IMR-90 (cell line): Measurements from ENCODE around the gene COIL. TPM values are rescaled to one million over a fixed set of nuclear protein-coding genes. Genes with fewer than 3 reads are reported as not detected.

Experiments used
- ATAC-seq: fragments of 200-7000 bp; cut with Tn5 transposase; 2 replicates; pipeline ENCODE4 v1.9.1; 2020; ENCODE audit warnings: low read depth, mild to moderate bottlenecking, moderate library complexity
- BruUV-seq: library from RNA; stranded (reverse); fragments of 400-500 nt; replicated peaks from 2 replicates; lab custom pipeline; 2021; lab: Mats Ljungman, UMichigan
- CTCF ChIA-PET: fragments of 300-600 bp; formaldehyde crosslinking; extraction: SDS; loops from one replicate; lab custom pipeline; 2021; ENCODE audit warnings: antibody characterized with exemption; lab: Yijun Ruan, JAX
- POLR2A ChIA-PET: fragments of 300-600 bp; sonication (Branson Sonifier 250); formaldehyde crosslinking; loops from one replicate; lab custom pipeline; 2022; ENCODE audit warnings: antibody characterized with exemption; ENCODE audit not compliant: unreplicated experiment; lab: Charles Lee
- DNase-seq: peaks from one replicate; pipeline ENCODE4 v3.0.0; 2013
- H2AFZ ChIP-seq: replicated peaks from 2 replicates; pipeline ENCODE3; 2013; ENCODE audit warnings: low read length, mild to moderate bottlenecking; ENCODE audit not compliant: poor library complexity
- H2AK5ac ChIP-seq: 2 replicates; pipeline ENCODE4 v1.6.1; 2013; ENCODE audit warnings: low read depth, low read length, inconsistent platforms
- H2AK9ac ChIP-seq: replicated peaks from 2 replicates; pipeline ENCODE3; 2013; ENCODE audit warnings: mild to moderate bottlenecking, low read depth, low read length, moderate library complexity; ENCODE audit not compliant: poor library complexity
- H2BK120ac ChIP-seq: 2 replicates; pipeline ENCODE4 v1.6.1; 2013; ENCODE audit warnings: low read depth, low read length, inconsistent platforms
- H2BK15ac ChIP-seq: 3 replicates; pipeline ENCODE4 v1.6.1; 2013; ENCODE audit warnings: low read depth, low read length, inconsistent platforms
- H2BK20ac ChIP-seq: 2 replicates; pipeline ENCODE4 v1.6.1; 2013; ENCODE audit warnings: low read depth, mild to moderate bottlenecking, inconsistent platforms, low read length, moderate library complexity
- H2BK5ac ChIP-seq: 2 replicates; pipeline ENCODE4 v1.6.1; 2013; ENCODE audit warnings: mild to moderate bottlenecking, low read depth, low read length, inconsistent platforms; ENCODE audit not compliant: poor library complexity, severe bottlenecking
- H3K14ac ChIP-seq: replicated peaks from 2 replicates; pipeline ENCODE4 v1.6.1; 2013; ENCODE audit warnings: low read depth, low read length, inconsistent platforms
- H3K18ac ChIP-seq: 2 replicates; pipeline ENCODE4 v1.6.1; 2013; ENCODE audit warnings: low read depth, low read length, control low read depth
- H3K23ac ChIP-seq: 2 replicates; pipeline ENCODE4 v1.6.1; 2013; ENCODE audit warnings: low read depth, low read length, inconsistent platforms
- H3K27ac ChIP-seq: 2 replicates; pipeline ENCODE4 v1.5.1; 2013; ENCODE audit warnings: mild to moderate bottlenecking, control low read depth, low read length; ENCODE audit not compliant: insufficient read depth
- H3K27me3 ChIP-seq: 2 replicates; pipeline ENCODE4 v1.6.1; 2013; ENCODE audit warnings: low read length; ENCODE audit not compliant: control insufficient read depth, insufficient read depth
- H3K36me3 ChIP-seq: 2 replicates; pipeline ENCODE4 v1.6.1; 2013; ENCODE audit warnings: low read length, mixed read lengths; ENCODE audit not compliant: control insufficient read depth, insufficient read depth
- H3K4ac ChIP-seq: 2 replicates; pipeline ENCODE4 v1.6.1; 2013; ENCODE audit warnings: low read depth, low read length, inconsistent platforms
- H3K4me1 ChIP-seq: 2 replicates; pipeline ENCODE4 v1.6.1; 2013; ENCODE audit warnings: low read length, mixed read lengths; ENCODE audit not compliant: control insufficient read depth, insufficient read depth
- H3K4me2 ChIP-seq: 2 replicates; pipeline ENCODE4 v1.6.1; 2013; ENCODE audit warnings: low read depth, mild to moderate bottlenecking, control low read depth, low read length, moderate library complexity
- H3K4me3 ChIP-seq: 2 replicates; pipeline ENCODE4 v1.5.1; 2013; ENCODE audit warnings: low read depth, mild to moderate bottlenecking, control low read depth, low read length, moderate library complexity; ENCODE audit not compliant: insufficient read depth
- H3K56ac ChIP-seq: 2 replicates; pipeline ENCODE4 v1.6.1; 2013; ENCODE audit warnings: low read length, inconsistent platforms; ENCODE audit not compliant: insufficient read depth; ENCODE audit errors: extremely low read depth
- H3K79me1 ChIP-seq, 2 experiments: 2 replicates each; pipeline ENCODE4 v1.6.1; 2013; ENCODE audit warnings: low read length in 2 of 2, inconsistent platforms in 1 of 2, low read depth in 1 of 2
- H3K9ac ChIP-seq: 2 replicates; pipeline ENCODE4 v1.6.1; 2013; ENCODE audit warnings: low read depth, low read length, control low read depth
- H3K9me1 ChIP-seq: 2 replicates; pipeline ENCODE4 v1.6.1; 2013; ENCODE audit warnings: low read length, inconsistent platforms; ENCODE audit not compliant: insufficient read depth
- H3K9me3 ChIP-seq: 2 replicates; pipeline ENCODE4 v1.6.1; 2013; ENCODE audit warnings: low read length; ENCODE audit not compliant: control insufficient read depth, insufficient read depth
- H4K20me1 ChIP-seq: 2 replicates; pipeline ENCODE4 v1.6.1; 2013; ENCODE audit warnings: low read length, inconsistent platforms; ENCODE audit not compliant: insufficient read depth
- H4K5ac ChIP-seq: 2 replicates; pipeline ENCODE4 v1.6.1; 2013; ENCODE audit warnings: mild to moderate bottlenecking, low read depth, low read length, control low read depth
- H4K8ac ChIP-seq, 2 experiments: 2 replicates each; pipeline ENCODE4 v1.6.1; 2013; ENCODE audit warnings: low read depth in 2 of 2, low read length in 2 of 2, control low read depth in 1 of 2, inconsistent platforms in 1 of 2
- H4K91ac ChIP-seq: 2 replicates; pipeline ENCODE4 v1.6.1; 2013; ENCODE audit warnings: low read depth, low read length, inconsistent platforms; ENCODE audit not compliant: insufficient read depth
- BHLHE40 ChIP-seq: fragments of 150-350 bp; IDR thresholded peaks from 2 replicates; pipeline ENCODE4 v1.6.1; 2016; ENCODE audit warnings: mild to moderate bottlenecking, low read depth, low read length
- CEBPB ChIP-seq: IDR thresholded peaks from 2 replicates; pipeline ENCODE4 v1.6.1; 2012; ENCODE audit warnings: low read depth, low read length, improper control_type of control experiment
- CHD1 ChIP-seq: IDR thresholded peaks from 2 replicates; pipeline ENCODE4 v1.6.1; 2012; ENCODE audit warnings: low read depth, low read length, improper control_type of control experiment
- FOS ChIP-seq: fragments of 150-350 bp; IDR thresholded peaks from 2 replicates; pipeline ENCODE4 v1.6.1; 2016; ENCODE audit warnings: low read depth, low read length
- MAFK ChIP-seq: IDR thresholded peaks from 2 replicates; pipeline ENCODE4 v1.6.1; 2012; ENCODE audit warnings: low read depth, low read length, improper control_type of control experiment
- MAZ ChIP-seq: IDR thresholded peaks from 2 replicates; pipeline ENCODE4 v1.6.1; 2012; ENCODE audit warnings: low read depth, mild to moderate bottlenecking, low read length, improper control_type of control experiment, moderate library complexity, borderline replicate concordance
- MXI1 ChIP-seq: IDR thresholded peaks from 2 replicates; pipeline ENCODE4 v1.6.1; 2012; ENCODE audit warnings: low read depth, mild to moderate bottlenecking, low read length, moderate library complexity, borderline replicate concordance
- POLR2A ChIP-seq: IDR thresholded peaks from 2 replicates; pipeline ENCODE4 v1.6.1; 2012; ENCODE audit warnings: mild to moderate bottlenecking, low read depth, low read length
- RAD21 ChIP-seq: IDR thresholded peaks from 2 replicates; pipeline ENCODE4 v1.6.1; 2012; ENCODE audit warnings: low read length, improper control_type of control experiment
- RCOR1 ChIP-seq: IDR thresholded peaks from 2 replicates; pipeline ENCODE4 v1.6.1; 2012; ENCODE audit warnings: mild to moderate bottlenecking, low read length, improper control_type of control experiment; ENCODE audit not compliant: insufficient replicate concordance
- RFX5 ChIP-seq: IDR thresholded peaks from 2 replicates; pipeline ENCODE4 v1.8.0; 2012; ENCODE audit warnings: low read depth, mild to moderate bottlenecking, low read length, moderate library complexity
- SMC3 ChIP-seq: fragments of 150-350 bp; IDR thresholded peaks from 2 replicates; pipeline ENCODE4 v1.6.1; 2016; ENCODE audit warnings: low read depth, mild to moderate bottlenecking, antibody characterized with exemption, low read length, moderate library complexity
- WGBS, 2 experiments: methylation state at CpG; one replicate each; pipeline versions ENCODE4 v1.1.5 to v1.1.7; 2013; ENCODE audit warnings: missing lambda C conversion rate in 2 of 2; ENCODE audit not compliant: insufficient read length in 1 of 2; ENCODE audit errors: extremely low coverage in 2 of 2; 5-methylcytosine and 5-hydroxymethylcytosine counted together
- dilution Hi-C: fragments of 300-500 bp; cut with HindIII; formaldehyde crosslinking; loops from one replicate; pipeline ENCODE4 v1.14.3; 2018; ENCODE audit warnings: low sequenced_read_pairs; ENCODE audit not compliant: unreplicated experiment
- in situ Hi-C: fragments of 300-500 bp; cut with MboI; formaldehyde crosslinking; loops from 3 replicates; pipeline ENCODE4 v1.14.3; 2019; ENCODE audit warnings: low sequenced_read_pairs, inconsistent platforms, mixed read lengths
- intact Hi-C: fragments of 100-400 bp; cut with micrococcal nuclease; formaldehyde crosslinking; loops from 2 replicates; pipeline ENCODE4 v1.10.0; 2022
- polyA plus RNA-seq, 3 experiments: library from polyadenylated mRNA; depleted of rRNA; stranded (reverse); fragments of >200 nt; gene quantifications; 2 replicates each; pipeline ENCODE4 v1.2.3, GENCODE V29; 2012; ENCODE audit warnings: low replicate concordance in 1 of 3
- total RNA-seq: library from RNA; depleted of rRNA; stranded (reverse); fragments of >200 nt; gene quantifications from 2 replicates; pipeline ENCODE4 v1.2.3, GENCODE V29; 2012
- TF ChIP-seq, protein P1 (sequence below): conservative IDR thresholded peaks from 2 replicates; pipeline ENCODE4 v1.5.1; 2012; ENCODE audit warnings: mild to moderate bottlenecking, low read depth, low read length, improper control_type of control experiment
- TF ChIP-seq, protein P2 (sequence below): fragments of 150-350 bp; IDR thresholded peaks from 2 replicates; pipeline ENCODE4 v1.6.1; 2017; ENCODE audit warnings: mild to moderate bottlenecking, antibody characterized with exemption, low read length, low read depth
- TF ChIP-seq, protein P3 (sequence below): fragments of 150-350 bp; IDR thresholded peaks from 2 replicates; pipeline ENCODE4 v1.6.1; 2016; ENCODE audit warnings: low read depth, mild to moderate bottlenecking, low read length, moderate library complexity, borderline replicate concordance

COIL gene
- total and polyA plus RNA-seq, 2 of the 4 experiments (the other 2 are of a cell fraction) = 5.2 to 13.3 TPM

DNA sequence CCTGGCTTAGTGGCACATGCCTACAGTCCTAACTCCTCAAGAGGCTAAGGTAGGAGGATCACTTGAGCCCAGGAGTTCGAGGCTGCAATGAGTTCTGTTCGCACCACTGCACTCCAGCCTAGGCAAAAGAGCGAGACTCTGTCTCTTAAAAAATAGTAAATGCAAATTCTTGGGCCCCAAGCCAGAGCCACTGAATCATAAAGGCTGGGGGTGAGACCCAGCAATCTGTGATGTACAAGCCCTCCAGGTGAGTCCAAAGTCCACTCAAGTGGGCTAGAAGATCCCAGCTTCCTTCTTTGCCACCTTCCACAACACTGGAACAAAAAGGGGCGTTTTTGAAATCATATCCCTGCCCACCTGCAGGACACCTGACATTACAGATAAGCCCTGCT is 63.9 kb downstream of the COIL start:
- no peaks in the 10 kb centered on the region for H3K27me3 ChIP-seq
- peaks cover 67% of the 10 kb centered on the region for H3K36me3 ChIP-seq
- no peak overlapping the region for H2BK15ac ChIP-seq
- peaks cover 19 to 20% of the 10 kb centered on the region in 2 experiments for H3K79me1 ChIP-seq
- in situ Hi-C loops = no loop called here
- H3K9ac ChIP-seq = no peak overlapping the region
- no peak overlapping the region for H2BK120ac ChIP-seq
- H3K27ac ChIP-seq = no peak overlapping the region
- H3K14ac ChIP-seq = no peak overlapping the region
- H4K91ac ChIP-seq = no peak overlapping the region
- WGBS, 2 experiments = 97% methylated on average over 4 of the region's 4 CpGs; no CpG with 5 or more reads in 1 of the 2 experiments
- no TSS peak for BruUV-seq
- H3K9me3 ChIP-seq = no peaks in the 10 kb centered on the region
- no peak overlapping the region for H3K4me2 ChIP-seq
- H3K4me1 ChIP-seq = no peaks in the 10 kb centered on the region
- intact Hi-C loops = no loop called here
- no peak overlapping the region for H3K4me3 ChIP-seq
- no peak overlapping the region for H4K5ac ChIP-seq
- no peak overlapping the region for H2AK5ac ChIP-seq
- ATAC-seq = no peak
- peaks cover 16% of the 10 kb centered on the region for H3K9me1 ChIP-seq
- ChIA-PET POLR2A (no interaction called here), CTCF (interaction anchor here (0.6 kb wide), 1 partner anchor 1961 kb away, joined by 8 read pairs; no protein-coding TSS in a partner anchor)
- no peak overlapping the region for H2BK5ac ChIP-seq
- dilution Hi-C loops = no loop called here
- no peak overlapping the region for H4K8ac ChIP-seq
- H2AK9ac ChIP-seq = no peak overlapping the region
- DNase-seq = no peak
- H3K23ac ChIP-seq = no peak overlapping the region
- H3K18ac ChIP-seq = no peak overlapping the region
- no peak overlapping the region for H2BK20ac ChIP-seq
- H4K20me1 ChIP-seq = 0 out of 2 replicates have a peak, but pooled peaks cover 3% of the 10 kb centered on the region
- no peak overlapping the region for H3K4ac ChIP-seq
- no peak overlapping the region for H3K56ac ChIP-seq
- H2AFZ ChIP-seq = no peak overlapping the region
- TF ChIP-seq, protein P1, sequence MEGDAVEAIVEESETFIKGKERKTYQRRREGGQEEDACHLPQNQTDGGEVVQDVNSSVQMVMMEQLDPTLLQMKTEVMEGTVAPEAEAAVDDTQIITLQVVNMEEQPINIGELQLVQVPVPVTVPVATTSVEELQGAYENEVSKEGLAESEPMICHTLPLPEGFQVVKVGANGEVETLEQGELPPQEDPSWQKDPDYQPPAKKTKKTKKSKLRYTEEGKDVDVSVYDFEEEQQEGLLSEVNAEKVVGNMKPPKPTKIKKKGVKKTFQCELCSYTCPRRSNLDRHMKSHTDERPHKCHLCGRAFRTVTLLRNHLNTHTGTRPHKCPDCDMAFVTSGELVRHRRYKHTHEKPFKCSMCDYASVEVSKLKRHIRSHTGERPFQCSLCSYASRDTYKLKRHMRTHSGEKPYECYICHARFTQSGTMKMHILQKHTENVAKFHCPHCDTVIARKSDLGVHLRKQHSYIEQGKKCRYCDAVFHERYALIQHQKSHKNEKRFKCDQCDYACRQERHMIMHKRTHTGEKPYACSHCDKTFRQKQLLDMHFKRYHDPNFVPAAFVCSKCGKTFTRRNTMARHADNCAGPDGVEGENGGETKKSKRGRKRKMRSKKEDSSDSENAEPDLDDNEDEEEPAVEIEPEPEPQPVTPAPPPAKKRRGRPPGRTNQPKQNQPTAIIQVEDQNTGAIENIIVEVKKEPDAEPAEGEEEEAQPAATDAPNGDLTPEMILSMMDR = no peak
- TF ChIP-seq POLR2A = no peak
- no peak for TF ChIP-seq MAZ
- TF ChIP-seq RCOR1 = no peak
- no peak for TF ChIP-seq FOS
- TF ChIP-seq, protein P2, sequence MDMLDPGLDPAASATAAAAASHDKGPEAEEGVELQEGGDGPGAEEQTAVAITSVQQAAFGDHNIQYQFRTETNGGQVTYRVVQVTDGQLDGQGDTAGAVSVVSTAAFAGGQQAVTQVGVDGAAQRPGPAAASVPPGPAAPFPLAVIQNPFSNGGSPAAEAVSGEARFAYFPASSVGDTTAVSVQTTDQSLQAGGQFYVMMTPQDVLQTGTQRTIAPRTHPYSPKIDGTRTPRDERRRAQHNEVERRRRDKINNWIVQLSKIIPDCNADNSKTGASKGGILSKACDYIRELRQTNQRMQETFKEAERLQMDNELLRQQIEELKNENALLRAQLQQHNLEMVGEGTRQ = no peak
- no peak for TF ChIP-seq BHLHE40
- no peak for TF ChIP-seq CHD1
- TF ChIP-seq SMC3 = no peak
- TF ChIP-seq MAFK = no peak
- TF ChIP-seq RFX5 = no peak
- TF ChIP-seq, protein P3, sequence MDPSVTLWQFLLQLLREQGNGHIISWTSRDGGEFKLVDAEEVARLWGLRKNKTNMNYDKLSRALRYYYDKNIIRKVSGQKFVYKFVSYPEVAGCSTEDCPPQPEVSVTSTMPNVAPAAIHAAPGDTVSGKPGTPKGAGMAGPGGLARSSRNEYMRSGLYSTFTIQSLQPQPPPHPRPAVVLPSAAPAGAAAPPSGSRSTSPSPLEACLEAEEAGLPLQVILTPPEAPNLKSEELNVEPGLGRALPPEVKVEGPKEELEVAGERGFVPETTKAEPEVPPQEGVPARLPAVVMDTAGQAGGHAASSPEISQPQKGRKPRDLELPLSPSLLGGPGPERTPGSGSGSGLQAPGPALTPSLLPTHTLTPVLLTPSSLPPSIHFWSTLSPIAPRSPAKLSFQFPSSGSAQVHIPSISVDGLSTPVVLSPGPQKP = no peak
- no peak for TF ChIP-seq MXI1
- TF ChIP-seq RAD21 = no peak
- TF ChIP-seq CEBPB = no peak
